HG02588 (cell line): ENCODE results near the gene STRC.
A peak's percentile ranks its signal among the peaks of the same experiment; 100 is the strongest.
"Not testable (repeated sequence)": the region's sequence is repeated elsewhere in the genome, so short reads cannot be mapped to it uniquely, and the experiment has no call there.

ENCODE experiments used
- ATAC-seq: cut with Tn5 transposase; IDR thresholded peaks from one replicate; pipeline ENCODE4 v1.9.1; 2021; ENCODE audit warnings: mild to moderate bottlenecking, moderate library complexity; ENCODE audit not compliant: unreplicated experiment

The STRC gene

GRCh38 chr15:43618700-43619099 is at the start of gene STRC:
Gene STRC, minus strand, starts transcription at chr15:43618800. Its CDS starts 78 bp downstream, at chr15:43618722.
- not testable (repeated sequence) for ATAC-seq

DNA sequence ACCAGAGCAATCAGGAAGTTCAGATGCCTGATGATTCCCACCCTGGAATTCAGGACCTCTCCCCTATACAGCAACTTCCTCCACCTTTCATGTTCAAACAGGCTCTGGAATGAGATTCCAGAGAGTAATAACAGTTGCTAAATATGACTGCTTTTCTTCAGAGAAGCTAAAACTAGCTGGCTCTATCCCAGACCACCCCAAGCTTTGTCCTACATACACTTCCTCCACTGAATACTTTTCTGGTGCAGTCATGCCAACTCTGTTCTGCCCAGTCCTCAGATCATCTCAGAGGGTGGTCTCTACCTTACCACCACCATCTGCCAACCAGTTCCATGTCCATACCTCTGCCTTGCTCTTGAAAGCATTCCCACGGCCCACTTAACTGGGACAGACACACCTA is 47.6 kb upstream of the STRC start:
- ATAC-seq = not testable (repeated sequence)

GRCh38 chr15:43663333-43663732 is 44.7 kb upstream of the STRC start:
- ATAC-seq = not testable (repeated sequence)

GRCh38 chr15:43662293-43662692 is 43.7 kb upstream of the STRC start:
- not testable (repeated sequence) for ATAC-seq

GRCh38 chr15:43659727-43660126 is 41.1 kb upstream of the STRC start:
- not testable (repeated sequence) for ATAC-seq

DNA sequence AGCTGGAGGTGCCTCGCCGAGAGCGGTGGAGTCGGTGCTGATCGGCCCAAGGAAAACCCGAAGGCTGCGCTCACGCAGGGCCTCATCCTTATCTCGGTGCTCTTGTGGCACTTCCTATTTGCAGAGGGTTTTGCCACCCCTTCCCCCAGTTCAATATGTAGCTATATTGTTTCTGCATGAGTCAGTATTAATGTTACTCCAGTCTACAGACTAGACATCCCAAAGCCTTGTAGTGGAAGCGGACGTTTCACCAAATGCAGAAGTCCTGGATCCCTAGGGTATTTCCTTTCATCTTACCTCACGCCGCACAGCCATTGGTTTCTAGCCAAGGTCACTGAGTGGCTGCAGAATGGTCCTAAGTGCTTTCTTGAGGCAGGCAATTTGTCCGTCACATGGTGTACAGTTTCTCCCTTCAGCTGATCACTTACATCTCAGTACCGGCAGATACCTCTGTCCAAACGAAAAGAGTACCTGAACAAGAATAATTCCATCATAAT is 30.9 kb upstream of the STRC start:
- not testable (repeated sequence) for ATAC-seq

GRCh38 chr15:43648649-43649429 is 30.2 kb upstream of the STRC start, which contains the start of gene CATSPER2:
Gene CATSPER2, minus strand, starts transcription at chr15:43648844. Its CDS starts 783 bp downstream, at chr15:43648061.
- ATAC-seq = no peak

DNA sequence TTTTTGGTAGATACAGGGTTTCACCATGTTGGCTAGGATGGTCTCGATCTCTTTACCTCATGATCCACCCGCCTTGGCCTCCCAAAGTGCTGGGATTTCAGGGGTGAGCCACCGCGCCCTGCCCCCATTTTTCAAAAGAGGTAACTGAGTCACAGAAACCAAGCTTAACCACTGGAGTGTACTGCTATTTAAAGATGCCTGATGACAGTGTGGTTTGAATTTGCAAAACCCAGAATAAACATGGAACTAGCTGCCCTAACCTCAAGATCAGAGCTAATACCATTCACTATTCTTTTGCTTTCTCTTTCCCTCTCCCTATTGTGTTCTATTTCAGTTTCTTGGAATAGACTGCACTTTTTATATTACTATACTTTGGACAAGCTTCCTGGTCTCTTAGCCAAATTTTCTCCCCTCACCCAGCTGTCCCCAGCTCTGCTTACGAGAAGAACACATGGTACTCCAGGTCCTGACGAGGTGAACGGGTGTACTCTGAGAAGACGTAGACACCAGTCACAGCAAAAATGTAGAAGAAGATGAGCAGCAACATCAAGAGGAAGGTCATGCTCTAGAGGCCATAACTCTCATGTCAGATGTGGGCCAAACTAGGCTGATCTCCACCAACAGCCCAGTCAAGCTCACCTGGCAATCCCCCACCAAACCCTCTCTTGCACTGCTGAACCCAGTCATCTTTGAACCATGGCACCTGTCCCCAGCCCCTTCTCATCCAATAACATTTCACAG is 20.0 kb upstream of the STRC start:
- not testable (repeated sequence) for ATAC-seq

DNA sequence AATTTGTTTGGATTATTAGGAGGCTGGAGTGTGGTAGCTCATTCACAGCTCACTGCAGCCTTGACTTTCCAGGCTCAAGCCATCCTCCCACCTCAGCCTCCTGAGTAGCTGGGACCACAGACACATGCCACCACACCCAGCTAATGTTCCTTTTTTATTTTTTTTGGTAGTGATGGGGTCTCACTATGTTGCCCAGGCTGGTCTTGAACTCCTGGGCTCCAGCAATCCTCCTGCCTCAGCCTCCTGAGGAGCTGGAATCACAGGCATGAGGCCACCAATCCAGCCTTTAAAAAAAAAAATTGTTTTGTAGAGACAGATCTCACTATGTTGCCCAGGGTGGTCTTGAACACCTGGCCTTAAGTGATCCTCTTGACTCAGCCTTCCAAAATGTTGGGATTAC is 8.3 kb upstream of the STRC start:
- not testable (repeated sequence) for ATAC-seq

DNA sequence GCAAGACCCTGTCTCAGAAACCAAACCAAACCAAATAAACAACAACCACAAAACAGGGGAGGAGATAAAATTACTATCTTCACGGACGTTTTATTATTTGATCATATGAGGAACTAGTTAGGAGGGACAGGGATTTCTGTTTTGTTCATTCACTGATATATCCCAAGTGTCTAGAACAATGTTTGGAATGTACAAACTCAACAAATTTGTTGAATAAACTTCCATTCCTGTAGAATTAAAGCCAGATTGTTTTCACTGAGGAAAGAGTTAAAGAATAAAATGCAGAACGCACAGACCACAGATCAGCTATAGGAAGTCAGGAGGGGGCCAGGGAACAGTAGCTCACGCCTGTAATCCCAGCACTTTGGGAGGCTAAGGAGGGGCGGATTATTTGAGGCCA is 6.5 kb upstream of the STRC start:
- ATAC-seq = no peak

DNA sequence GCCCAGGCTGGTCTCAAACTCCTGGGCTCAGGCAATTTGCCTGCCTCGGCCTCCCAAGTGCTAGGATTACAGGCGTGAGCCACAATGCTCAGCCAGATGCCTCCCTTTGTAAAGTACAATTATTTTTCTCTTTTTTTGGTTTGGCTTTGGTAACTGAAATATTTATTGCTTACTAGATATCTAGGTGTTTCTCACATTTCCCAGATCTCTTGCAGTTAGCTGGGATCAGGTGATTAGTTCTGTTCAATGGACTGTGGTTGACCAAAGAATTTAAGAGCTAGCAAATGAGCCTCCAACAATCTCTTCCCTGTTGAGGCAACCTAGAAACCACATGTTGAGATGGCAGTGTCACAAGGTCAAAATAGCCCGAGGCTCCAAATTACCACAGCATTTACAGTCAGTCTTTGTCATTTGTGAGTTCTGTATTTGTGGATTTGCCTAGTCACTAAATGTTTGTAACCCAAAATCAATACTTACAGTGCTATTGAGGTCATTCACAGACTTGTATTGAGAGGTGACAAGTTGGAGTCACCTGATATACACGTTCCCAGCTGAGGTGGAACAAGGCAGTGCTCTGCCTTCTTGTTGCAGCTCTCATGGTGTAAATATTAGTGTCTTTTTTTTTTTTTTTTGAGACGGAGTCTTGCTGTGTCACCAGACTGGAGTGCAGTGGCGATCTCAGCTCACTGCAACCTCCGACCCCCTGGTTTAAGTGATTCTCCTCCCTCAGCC is 3.6 kb upstream of the STRC start:
- ATAC-seq = not testable (repeated sequence)

DNA sequence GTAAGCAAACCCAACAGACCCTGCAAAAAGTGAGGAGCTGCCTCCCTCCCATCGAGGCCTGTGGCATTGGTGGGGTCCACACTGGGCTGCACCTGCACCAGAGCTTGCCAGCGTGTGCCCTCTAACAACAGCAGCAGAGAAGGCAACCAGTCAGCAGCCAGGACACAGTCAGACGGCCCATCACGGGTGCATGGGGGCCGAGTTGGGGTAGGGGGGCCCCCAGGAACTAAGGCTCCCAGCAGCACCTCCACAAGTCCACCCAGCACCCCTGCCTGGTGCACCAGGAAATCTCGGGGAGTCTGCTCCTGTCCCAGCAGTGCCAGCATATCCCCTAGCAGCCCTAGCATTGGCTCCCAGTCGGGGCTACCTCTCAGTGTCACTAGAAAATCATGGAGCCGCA is 850 bp downstream of the STRC start:
- not testable (repeated sequence) for ATAC-seq

- ATAC-seq = not testable (repeated sequence)
These were observed 16.4 kb downstream of the STRC start for GRCh38 chr15:43602233-43602632.

- not testable (repeated sequence) for ATAC-seq
These were observed 18.4 kb downstream of the STRC start for GRCh38 chr15:43600200-43600599.

- not testable (repeated sequence) for ATAC-seq
These were observed 19.5 kb downstream of the STRC start for GRCh38 chr15:43599131-43599530.

GRCh38 chr15:43593328-43594190 is 25.0 kb downstream of the STRC start, which contains the start of gene CKMT1B:
Gene CKMT1B, plus strand, starts transcription at chr15:43594027. Its CDS starts 192 bp downstream, at chr15:43594219.
- not testable (repeated sequence) for ATAC-seq

DNA sequence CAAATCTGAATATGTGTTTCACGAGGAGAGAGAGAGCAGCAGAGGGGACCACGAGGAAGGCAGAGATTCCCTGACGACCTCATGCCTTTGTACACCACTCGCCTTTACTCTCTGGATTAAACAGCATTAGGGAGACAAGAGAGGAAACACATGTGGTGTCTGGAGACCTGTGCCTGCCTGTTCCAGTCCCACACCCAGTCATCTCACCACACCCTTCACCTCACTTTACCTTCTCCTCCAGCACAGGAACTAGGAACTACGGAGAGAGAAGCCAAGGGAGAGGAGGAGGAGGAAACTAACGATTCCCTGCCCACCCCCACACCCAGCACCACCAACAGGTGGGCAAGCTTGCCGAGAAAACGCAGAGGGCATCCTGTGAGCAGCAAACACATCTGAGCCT is 25.8 kb downstream of the STRC start:
- not testable (repeated sequence) for ATAC-seq

DNA sequence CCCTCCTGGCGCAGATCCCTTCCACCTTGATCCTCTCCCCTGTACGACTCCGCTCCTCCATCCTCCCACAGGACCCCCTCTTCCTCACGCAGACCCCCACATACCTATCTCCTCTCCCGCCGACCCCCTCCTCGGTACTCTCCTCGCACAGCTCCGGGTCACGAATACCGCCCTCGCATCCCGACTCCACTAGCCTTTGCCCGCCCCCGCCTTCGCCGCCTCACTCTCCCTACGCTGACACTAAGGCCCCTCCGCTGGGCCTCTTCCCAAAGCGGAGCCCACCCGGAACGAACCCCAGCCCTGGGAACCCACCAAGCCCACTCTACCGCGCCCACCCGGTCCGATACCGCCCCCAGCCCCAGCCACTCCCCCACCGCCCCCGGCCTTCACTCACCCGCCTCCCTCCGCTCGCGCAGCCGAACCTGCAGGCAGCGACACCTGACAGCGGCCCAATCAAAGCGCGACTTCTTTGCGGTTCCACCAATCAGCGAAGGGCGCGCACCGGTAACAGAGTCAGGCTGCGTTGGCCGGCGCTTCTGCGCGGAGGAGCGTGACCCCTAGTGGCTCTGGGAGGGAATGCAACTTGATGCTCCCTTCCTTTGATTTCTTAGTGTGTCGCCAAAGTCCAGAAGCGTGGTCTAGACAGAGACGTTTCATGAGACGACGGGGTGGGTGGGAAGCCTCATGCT is 28.7 kb downstream of the STRC start, which contains the start of gene PPIP5K1:
PPIP5K1 (minus strand) TSS at position 431 of the 689 bp plus-strand sequence. CDS start 5,704 bp downstream, outside the sequence.
- peak; percentile 96 for ATAC-seq

DNA sequence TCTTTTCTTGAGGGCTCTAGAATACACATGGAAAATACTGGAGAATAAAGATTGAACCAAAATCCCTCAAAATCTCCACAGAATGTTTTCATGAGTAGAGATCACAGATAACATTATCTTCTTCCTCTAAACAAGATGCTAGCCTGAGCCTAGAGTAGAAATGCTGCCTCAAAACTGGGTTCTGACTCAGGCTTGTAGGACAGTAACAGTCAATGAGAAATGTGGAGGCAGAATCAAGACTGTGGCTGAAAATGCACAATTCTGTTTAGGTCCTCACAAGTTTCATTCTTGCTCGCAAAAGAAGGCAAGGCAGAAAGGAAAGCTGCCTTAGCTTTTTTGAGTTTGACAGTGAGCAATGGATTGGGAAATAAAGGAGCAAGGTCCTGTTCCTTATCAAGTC is 44.0 kb downstream of the STRC start:
- not testable (repeated sequence) for ATAC-seq
